Bronchial epithelial cell (primary cell): ENCODE measurements around the gene ZFHX3. TPM values are rescaled to one million over a fixed set of nuclear protein-coding genes. Genes with fewer than 3 reads are reported as not detected.
A peak's percentile ranks its signal among the peaks of the same experiment; 100 is the strongest.

Experiments
- DNase-seq: peaks from one replicate; pipeline ENCODE4 v3.0.0-alpha.2; 2010; ENCODE audit warnings: low read depth
- FAIRE-seq: peaks from 2 replicates; lab custom pipeline; 2011; peaks lifted over from hg19 to GRCh38; lab: Jason Lieb, UNC
- H3K27me3 ChIP-seq: 2 replicates; pipeline ENCODE4 v1.5.1; 2011; ENCODE audit warnings: low read length; ENCODE audit not compliant: control insufficient read depth, insufficient read depth
- H3K36me3 ChIP-seq: 2 replicates; pipeline ENCODE4 v1.5.1; 2011; ENCODE audit warnings: low read length; ENCODE audit not compliant: control insufficient read depth, insufficient read depth
- H3K4me3 ChIP-seq: 2 replicates; pipeline ENCODE4 v1.5.1; 2011; ENCODE audit warnings: mild to moderate bottlenecking, low read depth, low read length, control low read depth
- total RNA-seq: library from RNA; depleted of rRNA; stranded (reverse); fragments of >200 nt; gene quantifications from 2 replicates; pipeline ENCODE4 v1.2.1, GENCODE V29; 2014
- TF ChIP-seq, protein P1 (sequence below): IDR thresholded peaks from 2 replicates; pipeline ENCODE4 v1.5.1; 2011; ENCODE audit warnings: mild to moderate bottlenecking, moderate library complexity, low read length, control low read depth, inconsistent platforms; ENCODE audit not compliant: insufficient read depth, severe bottlenecking

Gene ZFHX3
- total RNA-seq, 1 donor from 2014 or later: 3.9 TPM

DNA sequence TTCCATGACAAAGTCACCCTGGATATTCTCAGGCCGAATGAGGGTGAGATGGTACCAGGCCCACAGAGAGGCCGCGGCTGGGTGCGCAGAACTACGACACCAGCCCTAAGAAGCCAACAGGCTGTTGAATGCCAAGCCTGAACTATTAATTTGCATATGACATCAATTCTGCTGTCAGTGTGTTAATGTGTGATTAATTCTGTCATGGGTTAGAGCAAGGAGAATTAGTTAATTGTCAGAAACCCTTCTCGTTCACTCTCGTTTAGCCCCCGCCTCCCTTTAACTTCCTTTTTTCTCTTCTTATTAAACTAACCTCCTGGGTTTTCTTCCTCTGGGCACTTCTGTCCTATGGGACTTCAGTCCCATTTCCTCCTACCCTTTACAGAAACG lies 123.4 kb downstream of the ZFHX3 start:
- Histone ChIP-seq H3K27me3 (no peaks in the 10 kb centered on the region), H3K36me3 (peaks cover 1% of the 10 kb centered on the region), H3K4me3 (no peak overlapping the region)
- peak; percentile 18 for FAIRE-seq
- TF ChIP-seq, protein P1, sequence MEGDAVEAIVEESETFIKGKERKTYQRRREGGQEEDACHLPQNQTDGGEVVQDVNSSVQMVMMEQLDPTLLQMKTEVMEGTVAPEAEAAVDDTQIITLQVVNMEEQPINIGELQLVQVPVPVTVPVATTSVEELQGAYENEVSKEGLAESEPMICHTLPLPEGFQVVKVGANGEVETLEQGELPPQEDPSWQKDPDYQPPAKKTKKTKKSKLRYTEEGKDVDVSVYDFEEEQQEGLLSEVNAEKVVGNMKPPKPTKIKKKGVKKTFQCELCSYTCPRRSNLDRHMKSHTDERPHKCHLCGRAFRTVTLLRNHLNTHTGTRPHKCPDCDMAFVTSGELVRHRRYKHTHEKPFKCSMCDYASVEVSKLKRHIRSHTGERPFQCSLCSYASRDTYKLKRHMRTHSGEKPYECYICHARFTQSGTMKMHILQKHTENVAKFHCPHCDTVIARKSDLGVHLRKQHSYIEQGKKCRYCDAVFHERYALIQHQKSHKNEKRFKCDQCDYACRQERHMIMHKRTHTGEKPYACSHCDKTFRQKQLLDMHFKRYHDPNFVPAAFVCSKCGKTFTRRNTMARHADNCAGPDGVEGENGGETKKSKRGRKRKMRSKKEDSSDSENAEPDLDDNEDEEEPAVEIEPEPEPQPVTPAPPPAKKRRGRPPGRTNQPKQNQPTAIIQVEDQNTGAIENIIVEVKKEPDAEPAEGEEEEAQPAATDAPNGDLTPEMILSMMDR: no peak
- DNase-seq: no peak

DNA sequence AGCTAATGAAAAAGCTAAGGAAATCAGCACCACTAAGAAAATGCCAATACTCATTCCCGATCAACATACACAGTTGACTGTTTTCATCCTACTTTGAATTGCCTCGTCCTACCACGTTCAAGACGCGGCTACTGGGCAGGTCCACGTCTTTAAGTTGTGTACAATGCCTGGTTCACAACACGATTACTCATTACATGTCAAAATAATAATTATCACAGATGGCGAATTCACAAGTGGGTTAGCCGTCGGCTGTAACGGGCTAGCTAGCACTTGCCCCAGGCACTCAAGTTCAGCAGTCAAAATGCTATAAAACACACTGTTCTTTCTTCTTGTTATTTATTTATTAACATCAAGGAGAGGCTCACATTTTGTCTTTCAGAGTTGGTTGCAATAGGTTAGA lies 124.2 kb downstream of the ZFHX3 start:
- Histone ChIP-seq H3K27me3 (no peaks in the 10 kb centered on the region), H3K4me3 (no peak overlapping the region), H3K36me3 (no peaks in the 10 kb centered on the region)
- DNase-seq: peak; percentile 53
- peak; percentile 70 for FAIRE-seq
- TF ChIP-seq, protein P1: no peak

DNA sequence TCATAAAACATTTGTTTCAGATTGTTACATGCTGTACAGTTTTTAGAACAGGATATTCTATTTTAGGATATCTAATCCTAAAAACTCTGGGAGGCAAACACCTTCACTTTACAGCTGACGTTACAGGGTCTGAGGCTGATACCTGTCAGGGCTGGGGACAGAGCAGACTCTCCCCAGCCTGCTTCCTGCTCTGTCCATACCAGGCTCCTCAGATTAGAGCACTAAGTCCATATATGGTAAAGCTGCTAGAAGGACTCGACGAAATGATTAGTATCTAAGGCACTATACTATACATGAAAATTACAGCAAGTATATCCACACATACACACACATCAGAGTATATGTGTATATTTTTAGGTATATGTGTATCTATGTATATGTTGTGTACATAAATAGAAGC lies 125.2 kb downstream of the ZFHX3 start:
- TF ChIP-seq, protein P1: no peak
- H3K4me3 ChIP-seq: no peak overlapping the region
- H3K27me3 ChIP-seq: no peaks in the 10 kb centered on the region
- H3K36me3 ChIP-seq: no peaks in the 10 kb centered on the region
- FAIRE-seq (no peak), DNase-seq (no peak)

DNA sequence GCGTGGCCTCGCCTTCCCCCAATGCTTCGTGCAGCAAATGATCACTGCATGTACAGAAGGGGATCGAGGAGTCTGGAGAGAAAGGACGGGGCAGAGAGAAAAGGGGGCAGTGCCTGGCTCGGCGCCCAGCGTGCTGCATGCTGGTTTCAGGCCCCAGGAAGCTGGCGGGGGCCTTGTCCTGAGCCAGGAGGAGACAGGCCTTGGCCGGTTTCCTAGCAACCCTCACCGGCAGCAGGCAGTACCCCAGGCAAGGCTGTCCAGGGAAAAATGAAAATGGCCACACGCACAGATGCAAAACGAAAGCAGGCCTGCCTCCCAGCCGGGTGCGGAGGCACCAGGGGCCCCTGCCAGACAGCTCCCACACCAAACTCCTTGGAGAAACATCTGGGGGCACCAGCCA lies 126.3 kb downstream of the ZFHX3 start:
- DNase-seq (no peak), FAIRE-seq (no peak)
- Histone ChIP-seq H3K36me3 (no peaks in the 10 kb centered on the region), H3K4me3 (no peak overlapping the region), H3K27me3 (no peaks in the 10 kb centered on the region)
- TF ChIP-seq, protein P1: no peak

DNA sequence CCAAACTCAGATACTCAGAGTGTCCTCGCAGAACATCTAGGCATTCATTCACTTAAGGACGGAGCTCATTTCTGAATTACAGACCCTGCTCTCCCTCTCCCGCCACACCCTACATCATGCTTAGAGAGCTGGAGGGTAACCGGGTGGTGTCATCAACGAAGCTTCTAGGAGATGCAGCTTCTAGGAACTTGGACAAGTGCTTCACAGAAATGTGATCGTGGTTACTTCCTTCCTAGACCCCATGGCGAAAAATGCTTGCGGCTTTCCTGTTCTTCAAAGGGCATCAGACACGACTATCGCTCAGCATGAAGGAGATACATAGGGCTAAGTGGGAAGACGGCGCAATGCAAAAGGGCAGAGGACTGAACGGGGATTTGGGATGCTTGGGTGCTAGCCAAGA lies 126.8 kb downstream of the ZFHX3 start:
- TF ChIP-seq, protein P1: no peak
- DNase-seq (no peak), FAIRE-seq (no peak)
- no peak overlapping the region for H3K4me3 ChIP-seq
- no peaks in the 10 kb centered on the region for H3K36me3 ChIP-seq
- H3K27me3 ChIP-seq: no peaks in the 10 kb centered on the region

DNA sequence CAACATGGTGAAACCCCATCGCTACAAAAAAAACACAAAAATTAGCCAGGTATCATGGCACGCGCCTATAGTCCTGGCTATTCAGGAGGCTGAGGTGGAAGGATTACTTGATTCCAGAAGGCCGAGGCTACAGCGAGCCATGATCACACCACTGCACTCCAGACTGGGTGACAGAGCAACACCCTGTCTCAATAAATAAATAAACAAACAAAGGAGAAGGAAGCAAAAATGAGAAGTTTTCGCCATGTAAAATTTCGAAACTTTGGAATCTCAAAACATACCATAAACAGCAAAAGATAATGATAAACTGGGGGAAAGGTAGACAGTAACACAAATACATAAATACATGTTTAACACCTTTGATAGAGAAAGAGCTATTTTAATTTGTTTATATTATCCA lies 130.9 kb downstream of the ZFHX3 start:
- no peaks in the 10 kb centered on the region for H3K36me3 ChIP-seq

More for the DNA sequence above, 130.9 kb downstream of the ZFHX3 start:
- TF ChIP-seq, protein P1: no peak
- Histone ChIP-seq H3K4me3 (no peak overlapping the region), H3K27me3 (no peaks in the 10 kb centered on the region)
- FAIRE-seq (no peak), DNase-seq (no peak)
